ENCODE results near the gene TNNI2. TPM values are rescaled to one million over a fixed set of nuclear protein-coding genes. Genes with fewer than 3 reads are reported as not detected.

TNNI2 gene
- total RNA-seq, 1 experiment from 2014 or later, result not detected

GRCh38 chr11:1830004-1830321 lies 8.8 kb upstream of the TNNI2 start:
- Histone ChIP-seq H2BK12ac (ENCODE audit: insufficient read length, low read depth, low read length) (no peak overlapping the region), H4K8ac (replicated peaks; ENCODE audit: insufficient read length, low read depth, low read length) (no peak overlapping the region), H3K79me1 (ENCODE audit: insufficient read depth, low read depth, low read length, poor library complexity, severe bottlenecking) (no peaks in the 10 kb centered on the region), H3T11ph (ENCODE audit: low read length) (no peak overlapping the region), H3K56ac (ENCODE audit: insufficient read length, low read depth, low read length) (no peak overlapping the region), H4K5ac (ENCODE audit: insufficient read length, low read depth, low read length) (no peak overlapping the region), H2AK5ac (ENCODE audit: insufficient read length, low read length) (no peak overlapping the region), H2AFZ (ENCODE audit: low read length) (no peak overlapping the region), H3K4ac (ENCODE audit: low read depth, low read length) (no peak overlapping the region), H3K9ac (ENCODE audit: extremely low read depth, insufficient read length, low read length) (no peak overlapping the region), H2BK15ac (ENCODE audit: low read depth, low read length) (no peak overlapping the region), H2BK5ac (ENCODE audit: insufficient read length, low read length) (no peak overlapping the region), H3K27ac (ENCODE audit: insufficient read length, low read depth, low read length) (no peak overlapping the region), H3K79me2 (ENCODE audit: insufficient read depth, low read length) (no peaks in the 10 kb centered on the region), H3K4me2 (ENCODE audit: insufficient read depth, insufficient read length, low read length) (no peak overlapping the region), H4K20me1 (ENCODE audit: control insufficient read depth, insufficient read depth, insufficient read length) (no peaks in the 10 kb centered on the region), H3K9me3 (ENCODE audit: control insufficient read depth, low read depth, low read length) (no peaks in the 10 kb centered on the region), H3K18ac (ENCODE audit: insufficient read length, low read depth, low read length) (no peak overlapping the region), H3K14ac (ENCODE audit: insufficient read depth, low read length) (no peak overlapping the region), H2BK120ac (ENCODE audit: low read depth, low read length, poor library complexity, severe bottlenecking) (no peak overlapping the region), H3K27me3 (ENCODE audit: insufficient read depth, low read length) (no peaks in the 10 kb centered on the region), H2BK20ac (ENCODE audit: low read depth, low read length, poor library complexity, severe bottlenecking) (no peak overlapping the region), H4K91ac (ENCODE audit: insufficient read length, low read depth, low read length) (no peak overlapping the region), H3K4me1 (ENCODE audit: insufficient read depth, low read length) (no peaks in the 10 kb centered on the region), H3K23ac (ENCODE audit: insufficient read length, low read depth, low read length) (no peak overlapping the region), H3K23me2 (ENCODE audit: insufficient read length, low read depth, low read length, poor library complexity, severe bottlenecking) (peaks cover 3% of the 10 kb centered on the region)
- no peak for DNase-seq
- no peaks in the 10 kb centered on the region for H3K36me3 Mint-ChIP-seq (ENCODE audit: insufficient read depth in 1 of 3, low read depth in 3 of 3)
- no CpG with 5 or more reads among the region's 6 CpGs for WGBS (ENCODE audit: extremely low coverage, insufficient read length, low lambda C conversion rate)
- TF ChIP-seq CTCF (conservative IDR thresholded peaks at IDR 0.05), result no peak
- no peak overlapping the region for H3K27ac Mint-ChIP-seq
- no peak overlapping the region for H3K4me3 Mint-ChIP-seq
- H3K9me3 Mint-ChIP-seq, result no peaks in the 10 kb centered on the region
- H3K27me3 Mint-ChIP-seq (ENCODE audit: low read depth), result peaks cover 26% of the 10 kb centered on the region
- peaks cover 3 to 9% of the 10 kb centered on the region in 2 experiments; a peak in 3 of 4 replicates for H3K4me1 Mint-ChIP-seq

Measured in H9 (cell line).